Esophagus muscularis mucosa (tissue), 4 donors: ENCODE results near the gene PCNT. TPM values are rescaled to one million over a fixed set of nuclear protein-coding genes. Genes with fewer than 3 reads are reported as not detected.
A peak's percentile ranks its signal among the peaks of the same experiment; 100 is the strongest.

Source experiments
- DNase-seq: peaks from one replicate; pipeline ENCODE4 v3.0.0-alpha.2; 2017; ENCODE audit errors: extremely low spot score
- H3K27ac ChIP-seq, 4 donors: fragments of 200-600 bp; sonication (generic); replicated peaks in 1 of 4; 1 replicate in 3 of 4; 2 replicates in 1 of 4; pipeline ENCODE4 v1.5.1; 2016 to 2019; ENCODE audit warnings: mild to moderate bottlenecking in 1 of 4
- H3K27me3 ChIP-seq, 4 donors: fragments of 200-600 bp; sonication (generic); one replicate each; pipeline versions ENCODE4 v1.5.1 to v1.6.0; 2016 to 2019
- H3K36me3 ChIP-seq, 4 donors: fragments of 200-600 bp; sonication (generic); one replicate each; pipeline ENCODE4 v1.5.1; 2016 to 2019
- H3K4me1 ChIP-seq, 4 donors: fragments of 200-600 bp; sonication (generic); one replicate each; pipeline ENCODE4 v1.5.1; 2016 to 2019
- H3K4me3 ChIP-seq, 4 donors: fragments of 200-600 bp; sonication (generic); 1 replicate in 2 of 4; 2 replicates in 2 of 4; pipeline ENCODE4 v1.5.1; 2016 to 2019; ENCODE audit warnings: mild to moderate bottlenecking in 4 of 4, moderate library complexity in 1 of 4
- H3K9me3 ChIP-seq, 4 donors: fragments of 200-600 bp; sonication (generic); 1 replicate in 3 of 4; 2 replicates in 1 of 4; pipeline ENCODE4 v1.5.1; 2016 to 2019
- EP300 ChIP-seq: sonication (generic); formaldehyde crosslinking; IDR thresholded peaks from one replicate; pipeline ENCODE4 v1.6.1; 2017; ENCODE audit warnings: antibody characterized with exemption
- POLR2A ChIP-seq: fragments of 450-650 bp; IDR thresholded peaks from one replicate; pipeline ENCODE4 v1.6.1; 2017; ENCODE audit warnings: antibody characterized with exemption, moderate library complexity, mild to moderate bottlenecking, low read depth
- POLR2AphosphoS5 ChIP-seq, 2 donors: sonication (generic); formaldehyde crosslinking; IDR thresholded peaks; one replicate each; pipeline ENCODE4 v1.6.1; 2017; ENCODE audit warnings: antibody characterized with exemption in 2 of 2
- WGBS: methylation state at CpG from one replicate; pipeline ENCODE4 v1.1.5; 2018; 5-methylcytosine and 5-hydroxymethylcytosine counted together
- intact Hi-C: fragments of 100-400 bp; cut with DNase I; formaldehyde crosslinking; loops from one replicate; pipeline ENCODE4 v1.15.1; 2023
- total RNA-seq, 4 donors: library from RNA; depleted of rRNA; stranded (reverse); fragments of >200 nt; gene quantifications; one replicate each; pipeline versions ENCODE4 v1.1.0 to v1.2.1, GENCODE V29; 2016
- TF ChIP-seq, protein P1 (sequence below), 3 experiments: fragments of 200-600 bp in 2 of 3; fragments of 450-650 bp in 1 of 3; sonication (generic) in 2 of 3; IDR thresholded peaks; one replicate each; pipeline ENCODE4 v1.5.1; 2017 to 2019; ENCODE audit warnings: antibody characterized with exemption in 3 of 3, mild to moderate bottlenecking in 2 of 3, moderate library complexity in 1 of 3

The PCNT gene
- total RNA-seq, 4 donors from 2014 or later = 21.2 to 35.1 (median 24.7) TPM

DNA sequence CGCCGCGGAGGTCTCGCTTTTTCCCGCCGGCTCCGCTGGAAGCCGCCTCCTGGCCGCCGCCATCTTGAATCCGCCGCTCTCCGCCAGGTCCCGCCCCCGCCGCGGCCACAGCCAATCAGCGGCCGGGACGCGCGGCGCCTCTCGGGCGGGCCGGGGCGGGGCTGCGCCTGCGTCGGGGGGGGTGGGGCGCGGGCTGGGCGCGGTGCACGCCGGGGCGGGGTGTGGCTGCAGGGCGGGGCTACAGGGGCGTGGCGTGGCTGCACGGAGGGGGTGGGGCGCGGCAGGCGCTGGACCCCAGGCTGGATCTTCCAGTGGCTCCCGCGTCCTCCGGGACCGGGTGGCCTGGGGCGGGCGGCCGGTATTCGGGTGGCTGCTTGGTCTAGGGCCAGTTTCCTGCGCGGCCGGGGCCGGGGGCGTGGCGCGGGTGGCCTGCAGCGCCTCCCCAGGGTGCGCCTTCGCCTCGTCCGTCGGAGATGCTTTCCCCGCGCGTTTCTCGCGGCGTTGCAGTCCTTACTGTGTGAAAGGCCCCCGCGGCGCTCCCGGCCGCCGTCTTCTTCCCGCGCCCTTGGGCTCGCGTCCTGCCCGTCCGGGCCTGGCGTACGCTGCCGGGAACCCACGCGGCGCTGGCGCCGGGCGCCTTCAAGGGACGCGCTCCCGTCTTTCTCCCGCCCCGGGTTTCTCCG, 575 bp downstream of the PCNT start:
- H3K4me1 ChIP-seq = peaks cover 18 to 31% (median 28%) of the 10 kb centered on the region in 4 donors
- WGBS = under 1% methylated on average over 29 of the region's 98 CpGs
- H3K36me3 ChIP-seq = peaks cover 0 to 26% (median 20%) of the 10 kb centered on the region in 4 donors
- H3K27ac ChIP-seq = peak overlapping the region; percentile 98 to 100 (median 99)
- H3K27me3 ChIP-seq = no peaks in the 10 kb centered on the region
- H3K4me3 ChIP-seq = peak overlapping the region; percentile 95 to 99 (median 98)
- peak; percentile 34 for TF ChIP-seq POLR2A
- TF ChIP-seq EP300 = no peak
- TF ChIP-seq, protein P1, sequence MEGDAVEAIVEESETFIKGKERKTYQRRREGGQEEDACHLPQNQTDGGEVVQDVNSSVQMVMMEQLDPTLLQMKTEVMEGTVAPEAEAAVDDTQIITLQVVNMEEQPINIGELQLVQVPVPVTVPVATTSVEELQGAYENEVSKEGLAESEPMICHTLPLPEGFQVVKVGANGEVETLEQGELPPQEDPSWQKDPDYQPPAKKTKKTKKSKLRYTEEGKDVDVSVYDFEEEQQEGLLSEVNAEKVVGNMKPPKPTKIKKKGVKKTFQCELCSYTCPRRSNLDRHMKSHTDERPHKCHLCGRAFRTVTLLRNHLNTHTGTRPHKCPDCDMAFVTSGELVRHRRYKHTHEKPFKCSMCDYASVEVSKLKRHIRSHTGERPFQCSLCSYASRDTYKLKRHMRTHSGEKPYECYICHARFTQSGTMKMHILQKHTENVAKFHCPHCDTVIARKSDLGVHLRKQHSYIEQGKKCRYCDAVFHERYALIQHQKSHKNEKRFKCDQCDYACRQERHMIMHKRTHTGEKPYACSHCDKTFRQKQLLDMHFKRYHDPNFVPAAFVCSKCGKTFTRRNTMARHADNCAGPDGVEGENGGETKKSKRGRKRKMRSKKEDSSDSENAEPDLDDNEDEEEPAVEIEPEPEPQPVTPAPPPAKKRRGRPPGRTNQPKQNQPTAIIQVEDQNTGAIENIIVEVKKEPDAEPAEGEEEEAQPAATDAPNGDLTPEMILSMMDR (IDR thresholded peaks at IDR 0.05) = peak; percentile 8 to 25 (median 13)
- TF ChIP-seq POLR2AphosphoS5 (IDR thresholded peaks at IDR 0.05) = peak; percentile 13 to 64
- peak; percentile 93 for DNase-seq
- intact Hi-C loops = loop anchor here (2.0 to 10.0 kb wide), 5 partner anchors 40 to 350 kb away; partner anchors contain the start of genes DIP2A, LSS and MCM3AP
- no peaks in the 10 kb centered on the region for H3K9me3 ChIP-seq

DNA sequence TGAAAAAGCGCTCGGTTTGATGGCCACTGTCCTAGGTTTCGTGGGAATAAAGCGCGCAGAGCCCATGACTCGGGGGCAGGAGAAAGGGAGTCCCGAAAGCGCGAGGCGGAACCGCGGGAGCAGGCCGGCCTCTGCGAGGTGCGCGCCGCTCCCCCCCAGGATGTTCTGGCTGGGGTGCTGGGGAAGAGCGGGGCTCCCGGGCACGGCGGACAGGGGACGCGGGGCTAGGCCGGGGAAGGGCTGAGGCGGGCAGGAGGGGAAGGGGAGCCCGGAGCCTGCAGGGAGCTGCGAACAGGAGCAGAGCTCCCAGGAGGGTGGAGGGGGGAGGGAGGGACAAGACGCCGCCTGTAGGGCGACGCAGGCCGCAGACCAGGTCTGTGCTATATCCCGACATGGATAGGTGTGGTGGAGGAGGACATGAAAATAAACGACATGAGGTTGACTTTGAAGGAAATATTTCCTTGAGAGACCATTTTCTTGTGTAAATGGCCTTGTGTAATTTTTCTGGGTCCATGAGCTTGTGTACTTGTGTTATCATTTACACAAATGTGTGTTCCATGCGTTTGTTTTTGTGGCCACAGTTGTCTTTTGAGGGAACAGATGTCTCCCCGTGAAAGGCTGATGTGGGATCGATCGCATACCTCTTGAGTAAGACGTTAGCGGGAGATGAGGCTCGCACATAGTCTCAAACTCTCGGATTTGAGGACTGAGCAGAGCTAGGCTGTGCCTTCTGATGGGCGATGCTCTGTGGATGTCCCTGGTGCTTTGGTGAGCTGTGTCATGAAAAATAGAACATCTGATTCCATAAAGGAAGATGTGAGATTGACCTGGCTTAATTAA, 1.3 kb downstream of the PCNT start:
- peak overlapping the region; percentile 95 to 99 (median 98) for H3K4me3 ChIP-seq
- peak overlapping the region; percentile 98 to 100 (median 99) for H3K27ac ChIP-seq
- intact Hi-C loops = loop anchor here (2.0 to 10.0 kb wide), 5 partner anchors 40 to 350 kb away; partner anchors contain the start of genes DIP2A, LSS and MCM3AP
- WGBS = 8% methylated on average over 35 of the region's 43 CpGs
- H3K9me3 ChIP-seq = no peaks in the 10 kb centered on the region
- TF ChIP-seq, protein P1 (IDR thresholded peaks at IDR 0.05) = peak in 2 of 3 experiments; percentile 11 to 24
- TF ChIP-seq POLR2A = no peak
- TF ChIP-seq EP300 = no peak
- TF ChIP-seq POLR2AphosphoS5 (IDR thresholded peaks at IDR 0.05) = no peak
- peaks cover 0 to 34% (median 24%) of the 10 kb centered on the region in 4 donors for H3K36me3 ChIP-seq
- DNase-seq = no peak
- peaks cover 18 to 31% (median 28%) of the 10 kb centered on the region in 4 donors for H3K4me1 ChIP-seq
- H3K27me3 ChIP-seq = no peaks in the 10 kb centered on the region

DNA sequence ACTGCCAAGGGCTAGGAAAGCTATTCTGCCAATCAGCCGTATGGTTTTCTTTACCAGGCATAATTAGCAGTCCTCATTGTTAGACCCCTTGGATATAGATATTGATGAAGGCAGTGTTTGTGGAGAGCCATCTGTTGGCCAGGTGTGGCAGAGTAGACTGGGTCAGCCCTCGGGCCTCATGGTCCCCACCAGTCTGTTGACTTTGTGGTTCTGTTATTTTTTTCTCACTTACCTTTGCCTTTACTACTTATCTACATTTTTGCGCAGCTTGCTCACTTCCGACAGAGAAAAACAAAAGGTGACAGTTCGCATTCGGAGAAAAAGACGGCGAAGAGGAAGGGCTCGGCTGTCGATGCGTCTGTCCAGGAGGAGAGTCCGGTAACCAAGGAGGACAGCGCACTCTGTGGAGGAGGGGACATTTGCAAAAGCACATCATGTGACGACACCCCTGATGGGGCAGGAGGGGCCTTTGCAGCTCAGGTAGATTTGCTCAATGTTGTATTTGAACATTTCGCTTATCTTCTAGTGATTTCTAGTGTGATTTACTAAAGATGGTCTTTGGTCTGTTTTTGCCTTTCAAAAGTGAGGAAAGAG, 2.3 kb downstream of the PCNT start:
- DNase-seq = no peak
- Histone ChIP-seq H3K27me3 (no peaks in the 10 kb centered on the region), H3K36me3 (peaks cover 0 to 40% (median 26%) of the 10 kb centered on the region in 4 donors), H3K27ac (peak overlapping the region in 3 of 4 donors; percentile 99 to 100 (median 99)), H3K4me1 (peaks cover 18 to 31% (median 28%) of the 10 kb centered on the region in 4 donors), H3K9me3 (no peaks in the 10 kb centered on the region), H3K4me3 (no peak overlapping the region)
- 94% methylated on average over 15 of the region's 15 CpGs for WGBS
- intact Hi-C loops = loop anchor here (5.0 to 10.0 kb wide), 3 partner anchors 129 to 351 kb away; partner anchors contain the start of gene DIP2A
- TF ChIP-seq, protein P1 (IDR thresholded peaks at IDR 0.05) = no peak
- TF ChIP-seq POLR2A (no peak), EP300 (no peak)

DNA sequence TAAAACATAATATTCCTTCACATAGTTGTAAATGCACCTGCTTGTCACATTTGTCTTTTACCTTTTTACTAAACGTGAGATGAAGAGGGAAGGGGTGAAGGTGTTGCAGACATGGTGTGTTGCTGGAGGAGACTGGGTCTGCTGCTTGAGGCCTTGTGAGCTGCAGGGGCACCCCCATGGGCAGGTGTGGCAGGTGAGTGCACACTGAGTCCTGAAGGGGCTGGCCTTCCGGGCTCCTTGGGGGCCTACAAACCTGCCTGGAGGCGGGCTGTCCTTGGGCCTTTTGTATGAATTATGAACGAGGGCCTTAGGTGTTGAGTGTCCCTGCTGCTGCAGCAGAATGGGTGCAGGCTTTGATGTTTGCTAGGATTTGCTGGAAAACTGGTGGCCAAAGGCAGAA, 3.8 kb downstream of the PCNT start:
- Histone ChIP-seq H3K36me3 (peaks cover 0 to 40% (median 33%) of the 10 kb centered on the region in 4 donors), H3K9me3 (no peaks in the 10 kb centered on the region), H3K27ac (no peak overlapping the region), H3K4me3 (no peak overlapping the region), H3K27me3 (no peaks in the 10 kb centered on the region), H3K4me1 (peaks cover 12 to 21% (median 18%) of the 10 kb centered on the region in 4 donors)
- DNase-seq = no peak
- WGBS = 79% methylated on average over 4 of the region's 4 CpGs
- TF ChIP-seq POLR2A (no peak), POLR2AphosphoS5 (IDR thresholded peaks at IDR 0.05) (no peak), EP300 (no peak)
- TF ChIP-seq, protein P1 (IDR thresholded peaks at IDR 0.05) = no peak
- intact Hi-C loops = loop anchor here (5.0 to 10.0 kb wide), 3 partner anchors 127 to 353 kb away; partner anchors contain the start of gene DIP2A
